ENCODE data around the gene BANP.
"Not testable (repeated sequence)": the region's sequence is repeated elsewhere in the genome, so short reads cannot be mapped to it uniquely, and the experiment has no call there.

The BANP gene

GRCh38 chr16:88104363-88104762 lies 153.1 kb downstream of the BANP start:
- not testable (repeated sequence) for DNase-seq (ENCODE audit: low read depth)

- not testable (repeated sequence) for DNase-seq (ENCODE audit: low read depth)
Observed at GRCh38 chr16:88105574-88106140, 154.4 kb downstream of the BANP start.

GRCh38 chr16:88106566-88106965 lies 155.3 kb downstream of the BANP start:
- DNase-seq (ENCODE audit: low read depth) = not testable (repeated sequence)

GRCh38 chr16:88108762-88109161 lies 157.5 kb downstream of the BANP start:
- no peak for DNase-seq (ENCODE audit: low read depth)

- DNase-seq (ENCODE audit: low read depth) = not testable (repeated sequence)
Observed at GRCh38 chr16:88109726-88110621, 158.7 kb downstream of the BANP start.

GRCh38 chr16:88110875-88111494 lies 159.8 kb downstream of the BANP start:
- DNase-seq (ENCODE audit: low read depth) = not testable (repeated sequence)

- not testable (repeated sequence) for DNase-seq (ENCODE audit: low read depth)
Observed at GRCh38 chr16:88111976-88112375, 160.7 kb downstream of the BANP start.

GRCh38 chr16:88113545-88114045 lies 162.4 kb downstream of the BANP start:
- DNase-seq (ENCODE audit: low read depth) = no peak

GRCh38 chr16:88114541-88115228 lies 163.5 kb downstream of the BANP start:
- not testable (repeated sequence) for DNase-seq (ENCODE audit: low read depth)

- no peak for DNase-seq (ENCODE audit: low read depth)
Observed at GRCh38 chr16:88116121-88116520, 164.9 kb downstream of the BANP start.

GRCh38 chr16:88117476-88117868 lies 166.2 kb downstream of the BANP start:
- DNase-seq (ENCODE audit: low read depth) = no peak

- DNase-seq (ENCODE audit: low read depth) = no peak
Observed at GRCh38 chr16:88118376-88118775, 167.1 kb downstream of the BANP start.

- DNase-seq (ENCODE audit: low read depth) = not testable (repeated sequence)
Observed at GRCh38 chr16:88118852-88119741, 167.9 kb downstream of the BANP start.

GRCh38 chr16:88119881-88120751 lies 168.9 kb downstream of the BANP start:
- not testable (repeated sequence) for DNase-seq (ENCODE audit: low read depth)

- DNase-seq (ENCODE audit: low read depth) = no peak
Observed at GRCh38 chr16:88120812-88121211, 169.6 kb downstream of the BANP start.

GRCh38 chr16:88121391-88121790 lies 170.2 kb downstream of the BANP start:
- not testable (repeated sequence) for DNase-seq (ENCODE audit: low read depth)

- DNase-seq (ENCODE audit: low read depth) = no peak
Observed at GRCh38 chr16:88121886-88122580, 170.8 kb downstream of the BANP start.
